ENCODE measurements around the gene HPCA.
A peak's percentile ranks its signal among the peaks of the same experiment; 100 is the strongest.

HPCA gene

DNA sequence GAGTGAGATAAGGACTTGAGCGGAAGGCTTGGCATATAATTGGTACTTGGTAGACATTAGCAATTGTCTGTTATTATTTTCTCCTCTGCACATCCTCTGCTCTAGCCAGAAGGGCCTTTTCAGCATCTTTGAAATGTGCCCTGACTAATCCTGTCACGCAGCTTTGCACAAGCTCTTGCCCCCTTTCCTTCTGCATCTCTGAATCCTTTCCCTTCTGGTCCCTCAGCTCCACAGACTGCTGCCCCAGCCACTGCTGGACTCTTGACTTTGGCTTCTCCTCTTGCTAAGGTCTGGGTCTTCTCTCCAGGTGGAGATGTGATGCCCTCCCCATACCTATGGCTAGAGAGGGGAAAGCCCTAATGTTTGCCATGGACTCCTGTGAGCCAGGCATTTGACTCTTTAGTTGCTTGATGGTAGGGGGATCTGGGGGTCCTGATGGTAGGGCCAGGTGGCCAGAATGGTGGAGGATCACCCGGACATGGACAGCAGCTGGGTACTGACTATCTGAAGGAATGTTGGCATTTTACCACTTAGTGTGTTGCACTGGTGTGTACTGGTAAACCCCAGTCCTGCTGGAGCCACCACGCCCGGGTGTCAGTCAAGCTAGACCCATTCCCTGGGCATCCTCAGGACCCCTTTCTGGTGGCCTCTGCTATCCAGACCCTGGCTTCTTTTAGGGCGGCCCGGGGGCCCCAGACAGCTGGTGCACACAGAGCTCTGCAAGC is 4.4 kb downstream of the HPCA start:
- no peak for DNase-seq

DNA sequence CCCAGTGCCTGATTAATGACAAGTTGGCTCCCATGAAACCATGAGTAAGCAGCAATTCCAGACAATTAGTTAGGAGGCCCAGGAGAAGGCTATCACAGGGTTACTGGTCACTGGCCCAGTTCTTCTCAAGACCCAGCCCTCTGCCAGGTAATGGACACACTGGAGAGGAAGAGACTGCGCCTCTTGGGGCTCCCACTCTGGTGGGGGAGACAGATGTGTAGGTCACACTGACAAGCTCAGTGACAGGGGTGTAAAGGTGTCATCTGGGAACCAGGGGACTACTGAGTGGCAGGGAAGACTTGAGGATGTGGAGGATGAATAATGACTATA is 4.9 kb downstream of the HPCA start:
- DNase-seq = no peak

DNA sequence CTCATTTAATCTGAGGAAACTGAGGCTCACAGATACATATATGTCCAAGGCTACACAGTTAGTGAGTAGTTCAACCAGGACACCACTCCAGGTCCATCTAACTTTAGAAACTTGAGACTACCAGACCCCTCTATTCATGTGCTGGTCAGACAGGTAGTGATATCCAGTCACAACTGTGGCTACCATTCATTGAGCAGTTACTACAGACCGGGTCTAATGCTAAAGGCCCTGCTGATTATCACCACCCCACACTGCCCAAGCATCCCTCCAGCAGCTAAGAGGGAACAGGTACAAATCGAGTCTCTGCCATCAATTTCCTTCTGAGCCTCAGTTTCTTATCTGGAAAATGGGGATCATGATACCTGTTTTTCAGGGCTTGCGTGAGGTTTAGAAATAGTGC is 5.3 kb downstream of the HPCA start:
- no peak for DNase-seq

DNA sequence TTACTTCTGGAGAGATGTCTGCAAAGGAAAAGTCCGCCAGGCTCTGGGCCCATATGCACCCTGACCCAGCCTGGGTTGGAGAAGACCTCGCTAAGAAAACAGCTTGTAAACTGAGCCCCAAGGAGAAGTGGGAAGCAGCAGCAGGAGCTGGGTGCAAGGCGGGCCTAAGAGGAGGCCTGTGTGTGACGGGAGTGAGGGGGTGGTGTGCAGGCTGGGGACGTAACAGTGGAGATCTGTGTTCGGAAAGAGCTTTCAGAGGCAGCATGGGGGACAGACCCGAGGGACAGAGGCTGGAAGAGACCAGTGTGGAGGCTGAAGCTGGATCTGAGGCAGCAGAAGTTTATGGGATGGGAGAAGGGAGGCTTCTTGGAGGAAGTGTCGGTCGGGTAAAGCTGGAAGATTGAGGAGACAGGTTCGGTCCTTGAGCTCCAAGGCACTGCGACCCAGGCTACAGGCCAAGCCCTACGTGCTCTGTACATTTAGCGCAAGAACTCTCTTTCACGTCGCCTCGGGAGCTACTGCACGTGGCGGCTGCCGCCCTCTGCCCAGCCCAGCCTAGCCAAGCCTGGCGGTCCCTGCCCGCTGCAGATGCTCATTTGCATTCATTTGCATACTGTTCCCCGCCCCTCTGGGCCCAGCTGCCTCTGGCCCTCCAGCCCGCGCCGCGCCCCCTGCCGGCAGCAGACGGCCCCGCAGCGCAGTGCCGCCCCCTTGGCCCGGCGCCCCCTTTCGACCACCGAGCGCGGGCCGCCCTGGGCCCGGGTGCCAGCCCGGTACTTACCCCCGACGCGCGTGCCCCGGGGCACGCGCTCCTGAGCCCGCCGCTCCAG is 6.3 kb downstream of the HPCA start:
- peak; percentile 49 for DNase-seq

DNA sequence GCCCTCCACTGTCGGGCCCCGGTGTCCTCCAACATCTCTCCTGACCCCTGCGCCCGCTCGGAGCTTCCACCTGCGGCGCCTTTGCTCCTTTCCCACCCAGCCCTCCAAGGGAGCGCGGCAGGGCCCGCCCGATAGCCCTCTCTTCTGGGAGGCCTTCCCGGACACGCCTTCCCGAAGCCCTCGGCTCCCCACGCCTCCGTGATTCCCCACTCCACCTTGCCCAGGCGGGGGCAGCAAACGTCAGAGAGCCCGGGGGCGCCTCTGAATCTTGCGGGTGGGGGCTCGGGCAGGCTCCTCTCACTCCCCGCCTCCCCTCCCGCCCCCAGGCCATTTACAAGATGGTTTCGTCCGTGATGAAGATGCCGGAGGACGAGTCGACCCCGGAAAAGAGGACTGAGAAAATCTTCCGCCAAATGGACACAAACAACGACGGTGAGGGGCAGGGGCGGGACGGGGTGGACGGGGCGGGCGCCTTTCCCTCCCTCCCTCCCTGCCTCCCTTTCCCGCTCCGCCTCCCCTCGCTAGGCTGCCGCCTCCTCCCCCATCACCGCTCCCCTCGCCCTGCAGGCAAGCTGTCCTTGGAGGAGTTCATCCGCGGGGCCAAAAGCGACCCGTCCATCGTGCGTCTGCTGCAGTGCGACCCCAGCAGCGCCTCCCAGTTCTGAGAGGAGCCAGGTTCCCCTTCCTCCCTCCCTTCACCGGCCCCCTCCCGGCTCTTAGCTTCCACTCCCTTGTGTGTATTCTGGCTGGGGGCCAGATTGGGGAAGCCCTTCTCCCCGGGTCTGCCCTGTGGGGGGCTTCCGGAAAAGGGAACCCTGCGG is 7.1 kb downstream of the HPCA start:
- no peak for DNase-seq

DNA sequence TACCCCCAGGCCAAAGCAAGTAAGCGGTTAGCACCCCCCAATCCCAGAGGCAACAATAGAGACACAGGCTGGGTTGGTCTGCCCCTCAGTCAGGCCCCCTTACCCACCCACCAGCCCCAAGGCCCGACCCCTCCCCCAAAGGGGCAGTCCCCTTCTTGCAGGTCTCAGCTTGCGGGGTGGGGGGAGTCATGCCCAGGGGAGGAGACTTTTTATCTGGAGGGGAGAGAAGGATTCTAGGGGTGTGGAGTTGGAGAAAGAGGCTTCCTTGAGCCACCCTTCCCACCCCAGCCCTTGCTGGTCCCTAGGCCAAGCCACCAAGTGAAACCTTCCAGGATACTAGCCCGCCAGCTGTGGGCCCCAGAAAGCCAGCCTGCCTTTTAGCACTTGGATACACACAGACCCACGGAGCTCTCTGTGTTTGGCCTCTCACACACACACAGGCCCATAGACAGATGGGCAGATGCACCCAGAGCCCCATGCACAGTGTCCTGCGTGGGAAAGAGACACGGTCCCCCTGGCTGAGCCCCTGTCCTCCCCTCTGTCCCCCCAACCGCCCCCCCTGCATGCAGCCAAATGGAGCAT is 7.8 kb downstream of the HPCA start:
- no peak for DNase-seq

DNA sequence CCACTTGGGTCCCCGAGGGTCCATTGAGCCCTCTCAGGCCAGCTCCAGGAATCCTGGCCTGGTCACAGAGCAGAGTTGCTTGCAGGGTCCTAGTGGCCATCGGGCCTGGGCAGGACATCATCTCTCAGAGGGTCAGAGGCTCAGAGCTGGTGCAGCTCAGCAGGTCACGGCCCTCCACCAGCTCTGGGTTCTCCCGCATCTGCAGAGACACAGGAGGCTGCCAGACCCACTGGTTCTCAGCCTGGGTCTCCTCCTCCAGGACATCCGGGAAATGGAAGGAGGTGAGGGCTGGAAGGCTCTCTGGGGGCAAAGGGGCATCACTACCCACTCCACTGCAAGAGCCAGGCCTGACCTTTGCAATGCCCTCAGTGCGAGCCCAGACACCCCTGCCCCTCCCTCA is 8.4 kb downstream of the HPCA start:
- no peak for DNase-seq

DNA sequence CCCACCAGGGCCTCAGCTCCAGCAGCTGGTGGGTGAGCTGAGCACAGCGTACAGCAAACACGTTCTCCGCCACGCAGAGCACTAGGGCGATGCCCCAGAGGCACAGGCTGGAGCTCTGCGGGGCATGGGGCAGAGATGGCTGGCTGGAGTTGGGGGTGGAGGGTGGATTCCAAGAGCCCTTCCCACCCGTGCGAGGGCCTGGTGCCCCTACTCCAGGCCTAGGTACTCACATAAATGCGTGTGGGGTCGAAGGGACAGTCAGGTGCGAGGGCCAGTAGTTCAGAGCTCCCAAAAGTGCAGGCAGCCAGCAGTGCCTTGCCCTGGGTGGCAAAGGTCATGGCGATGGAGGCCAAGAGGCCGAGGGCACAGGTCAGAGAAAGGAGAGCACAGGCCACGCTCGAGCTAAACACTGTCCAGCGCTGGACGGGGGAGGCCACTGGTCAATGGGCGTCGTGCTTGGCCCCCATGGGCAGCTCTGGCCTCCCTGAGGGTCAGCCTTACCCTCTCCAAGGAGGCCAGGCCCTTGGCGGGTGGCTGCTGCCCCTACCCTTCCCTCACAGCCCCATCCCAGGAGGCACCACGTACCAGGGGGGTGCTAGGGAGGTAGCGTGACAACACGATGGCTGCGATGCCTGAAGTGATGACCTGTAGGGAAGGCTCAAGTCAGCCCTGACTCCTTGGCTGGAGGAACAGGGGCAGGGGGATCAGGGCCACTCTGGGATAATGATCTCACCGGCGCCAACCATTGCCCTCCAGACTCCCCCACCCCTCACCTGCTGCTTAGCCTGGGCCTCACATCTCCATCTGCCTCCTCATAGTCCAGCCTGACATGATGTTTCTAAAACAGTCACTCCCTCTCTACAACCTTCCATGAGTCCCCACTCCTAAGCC is 9.3 kb downstream of the HPCA start:
- no peak for DNase-seq

DNA sequence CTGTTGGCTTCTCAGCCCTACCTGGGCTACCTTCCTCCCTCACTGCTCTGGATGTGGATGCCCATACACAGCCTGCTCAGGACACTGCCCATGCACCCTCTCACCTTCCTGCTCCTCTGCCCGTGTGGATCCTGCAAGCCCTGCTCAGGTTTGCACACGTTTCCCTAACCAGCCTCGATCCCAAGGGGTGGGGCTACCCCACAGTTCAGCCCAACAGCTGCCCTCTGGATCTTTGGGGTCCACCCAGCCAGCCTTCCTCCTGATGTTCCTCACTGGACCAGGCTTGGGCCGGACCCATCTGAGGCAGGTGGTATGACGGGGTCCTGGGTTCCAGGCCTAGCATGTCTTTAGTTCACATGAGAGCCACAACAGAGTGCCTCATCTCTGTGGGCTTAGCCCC is 10.2 kb downstream of the HPCA start:
- DNase-seq = no peak

DNA sequence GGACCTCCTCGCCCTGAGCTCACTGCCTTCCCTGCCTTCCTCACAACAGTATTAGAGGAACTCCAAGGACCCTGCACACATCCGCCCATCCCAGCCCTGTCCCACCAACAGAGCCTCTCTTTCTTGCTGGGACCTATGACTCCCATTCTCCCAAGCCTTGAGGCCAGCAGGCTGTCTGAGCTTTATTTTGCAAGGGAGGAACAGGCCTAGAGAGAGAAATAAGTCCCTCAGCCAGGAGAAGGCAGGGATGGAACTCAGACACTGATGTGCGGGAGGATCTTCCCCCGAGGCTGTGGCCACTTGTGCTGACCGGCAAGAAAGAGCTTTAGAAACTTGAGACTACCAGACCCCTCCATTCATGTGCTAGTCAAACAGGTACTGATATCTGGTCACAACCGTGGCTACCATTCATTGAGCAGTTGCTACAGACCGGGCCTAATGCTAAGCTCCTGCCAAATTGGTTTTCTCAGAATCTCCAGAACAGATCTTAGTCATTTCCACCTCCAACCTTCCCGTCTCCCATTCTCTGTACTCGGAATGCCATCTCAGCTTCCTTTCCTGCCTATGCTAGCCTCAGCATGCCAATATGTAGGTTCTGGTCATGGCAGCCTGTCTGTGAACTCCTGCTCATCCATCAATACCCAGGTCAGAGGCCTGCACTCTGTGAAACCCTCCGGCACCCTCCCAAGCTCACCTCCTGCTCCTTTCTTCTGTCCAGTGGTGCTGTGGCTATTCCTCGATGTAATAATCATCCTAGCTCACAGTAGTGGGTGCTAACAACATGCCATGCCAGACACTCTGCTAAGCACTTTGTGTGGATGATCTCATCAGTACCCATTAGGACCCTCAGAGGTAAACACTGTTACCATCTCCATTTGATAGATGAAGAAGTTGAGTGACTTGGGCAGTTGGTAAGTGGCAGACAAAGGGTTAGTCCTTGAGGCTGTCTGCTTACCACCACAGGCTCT is 11.1 kb downstream of the HPCA start:
- DNase-seq = no peak

DNA sequence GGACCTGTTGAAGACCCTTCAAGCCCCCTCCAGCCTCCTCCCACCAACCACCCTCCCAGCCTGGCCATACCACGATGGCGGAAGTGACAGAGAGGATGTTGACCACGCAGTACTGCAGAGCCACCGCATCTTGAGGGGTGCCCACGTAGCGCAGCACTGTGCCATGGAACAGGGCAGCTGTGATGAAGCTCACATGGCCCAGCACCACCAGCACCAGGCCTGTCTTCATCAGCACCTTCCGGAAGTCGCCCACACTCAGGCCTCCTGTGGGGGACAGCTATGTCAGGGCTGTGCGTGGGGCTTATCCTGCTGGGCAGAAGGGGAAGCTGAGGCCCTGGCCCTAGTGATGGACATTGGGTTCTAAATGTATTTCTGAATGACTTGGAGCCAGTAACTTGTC is 11.8 kb downstream of the HPCA start:
- no peak for DNase-seq

DNA sequence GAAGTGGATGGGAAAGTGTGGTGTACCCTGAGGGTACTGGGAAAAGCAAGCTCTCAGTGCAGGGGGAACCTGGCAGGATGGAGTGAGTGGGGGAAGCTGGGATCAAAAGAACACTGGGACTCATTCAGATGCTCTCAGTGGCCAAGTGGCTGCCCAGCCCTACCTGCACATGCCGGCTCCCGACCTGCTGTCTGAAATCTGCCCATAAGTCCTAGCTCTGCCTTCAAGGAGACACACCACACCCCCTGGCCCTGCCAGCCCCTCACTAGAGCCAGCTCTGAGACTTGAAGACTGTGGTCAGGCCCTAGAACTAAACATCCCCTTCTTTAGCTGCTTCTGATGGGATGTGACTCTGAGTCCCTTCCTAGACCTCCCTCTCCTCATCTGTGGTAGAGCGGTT is 12.7 kb downstream of the HPCA start:
- no peak for DNase-seq

DNA sequence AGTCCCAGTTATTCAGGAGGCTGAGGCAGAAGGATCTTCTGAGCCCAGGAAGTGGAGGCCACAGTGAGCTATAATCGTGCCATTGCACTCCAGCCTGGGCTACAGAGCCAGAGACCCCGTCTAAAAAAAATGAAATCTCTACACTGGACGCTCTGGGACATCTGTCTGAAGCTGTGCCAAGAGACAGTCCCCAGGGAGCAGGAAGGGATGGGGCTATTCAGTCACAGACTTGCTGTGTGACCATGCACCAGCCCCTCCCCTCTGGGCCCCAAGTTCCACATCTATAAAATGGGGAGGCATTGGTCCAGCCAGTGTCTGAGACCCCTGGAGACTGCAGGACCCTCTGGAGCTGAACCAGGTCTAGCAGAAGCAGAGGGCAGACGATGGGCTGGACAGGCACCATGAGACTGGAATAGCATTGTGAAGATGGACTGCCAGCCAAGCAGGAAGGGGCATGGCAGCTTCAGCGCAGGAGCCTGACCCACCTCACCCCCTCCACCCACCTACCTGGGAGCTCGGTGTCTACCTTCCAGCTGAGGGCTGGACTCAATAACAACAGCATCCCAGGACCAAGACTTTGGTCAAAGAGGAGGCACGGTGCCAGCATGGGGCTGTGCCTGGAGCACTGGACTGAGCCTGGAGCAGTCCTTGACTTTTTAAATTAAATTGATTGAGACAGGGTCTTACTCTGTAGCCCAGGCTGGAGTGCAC is 13.4 kb downstream of the HPCA start:
- no peak for DNase-seq

DNA sequence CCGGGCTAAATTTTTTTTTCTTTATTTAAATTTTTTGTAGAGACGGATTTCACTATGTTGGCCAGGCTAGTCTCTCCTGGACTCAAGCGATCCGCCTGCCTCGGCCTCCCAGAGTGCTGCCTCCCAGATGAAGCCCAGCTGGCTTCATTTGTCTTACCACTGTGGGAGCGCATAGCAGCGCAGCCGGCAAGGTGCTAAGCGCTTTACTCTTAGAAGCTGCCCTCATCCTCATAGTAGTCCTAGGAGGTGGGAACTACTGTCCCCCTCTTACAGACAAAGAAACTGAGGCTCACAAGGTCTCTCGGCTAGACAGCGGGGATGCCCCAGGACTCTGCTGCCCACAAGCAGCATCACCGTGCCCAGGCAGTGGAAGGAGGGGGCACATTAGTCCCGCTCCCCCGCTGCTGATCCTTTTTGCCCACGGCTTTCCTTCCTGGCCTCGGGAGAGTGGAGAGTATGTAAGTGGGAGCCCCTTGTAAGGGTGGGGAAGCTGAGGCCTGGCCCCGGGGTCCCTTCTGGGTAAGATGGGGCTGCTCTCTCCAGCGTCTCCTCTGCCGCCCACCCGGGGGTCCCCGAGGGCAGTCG is 14.2 kb downstream of the HPCA start:
- no peak for DNase-seq

DNA sequence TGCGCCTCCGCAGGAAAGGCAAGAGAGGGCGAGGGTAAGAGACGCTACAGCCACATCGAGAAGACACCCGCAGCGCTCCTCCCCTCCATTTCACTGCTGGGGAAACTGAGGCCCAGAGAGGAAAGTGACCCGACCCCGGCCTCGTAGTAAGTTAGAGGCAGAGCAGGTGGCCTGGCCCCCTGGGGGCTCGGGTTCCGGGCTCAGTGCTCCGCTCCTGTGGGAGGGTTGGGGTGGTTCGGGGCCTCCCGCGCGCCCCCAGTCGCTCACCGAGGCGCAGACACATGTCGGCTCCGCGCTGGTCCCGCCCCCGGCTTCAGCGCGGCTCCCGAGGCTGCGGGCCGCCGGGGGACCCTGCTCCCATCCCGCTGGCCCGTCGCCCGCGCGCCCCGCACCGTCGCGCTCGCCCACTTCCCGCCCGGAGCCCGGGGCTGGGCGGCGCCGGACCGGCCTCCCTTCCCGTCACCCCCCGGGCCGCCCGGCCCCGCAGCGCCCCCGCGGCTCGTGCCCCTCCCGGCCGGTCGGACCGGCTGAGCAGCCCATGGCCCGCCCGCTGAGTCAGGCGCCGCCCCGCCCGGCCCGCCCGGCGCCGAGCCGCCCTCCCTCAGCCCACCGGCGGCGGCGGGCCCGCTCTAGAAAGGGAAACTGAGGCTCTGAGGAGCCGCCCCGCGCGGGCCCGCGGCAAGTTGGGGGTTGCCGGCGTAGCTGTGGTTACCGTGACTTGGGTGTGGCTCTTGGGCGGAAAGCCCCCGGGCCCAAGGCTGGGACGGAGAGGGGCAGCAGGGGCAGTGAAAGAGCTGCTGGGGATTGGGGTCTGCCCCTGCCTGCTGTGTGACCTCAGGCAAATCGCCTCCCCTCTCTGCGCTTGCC is 14.9 kb downstream of the HPCA start, which contains the start of gene TMEM54:
TSS of gene TMEM54 (minus strand) at position 434 of the 867 bp plus-strand sequence. CDS start at position 283, 151 bp downstream.
- no peak for DNase-seq

DNA sequence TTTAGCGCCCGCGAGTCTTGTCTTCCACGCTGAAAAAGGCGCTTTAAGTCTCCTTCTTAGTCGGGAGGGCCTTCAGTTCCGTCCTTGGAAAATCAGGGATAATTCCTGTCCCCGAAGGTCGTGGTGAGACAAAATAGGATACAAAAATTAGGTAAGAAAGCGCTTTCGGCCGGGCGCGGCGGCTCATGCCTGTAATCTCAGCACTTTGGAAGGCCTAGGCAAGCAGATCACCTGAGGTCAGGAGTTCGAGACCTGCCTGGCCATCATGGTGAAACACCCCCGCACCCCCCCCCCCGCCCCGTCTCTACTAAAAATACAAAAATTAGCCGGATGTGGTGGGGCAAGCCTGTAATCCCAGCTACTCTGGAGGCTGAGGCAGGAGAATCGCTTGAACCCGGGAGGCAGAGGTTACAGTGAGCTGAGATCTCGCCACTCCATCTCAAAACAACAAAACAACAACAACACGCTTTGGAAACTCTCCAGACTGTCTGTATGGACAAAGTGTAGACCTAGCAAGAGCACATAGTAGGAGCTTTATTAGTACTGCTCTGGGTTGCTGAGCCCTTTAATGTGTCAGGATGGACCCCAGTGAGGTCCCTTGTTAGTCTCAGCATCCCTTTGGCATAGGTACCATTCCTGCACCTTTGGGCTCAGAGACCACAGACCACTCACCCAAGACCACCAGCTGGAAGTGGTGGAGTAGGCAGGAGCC is 15.7 kb downstream of the HPCA start:
- no peak for DNase-seq

DNA sequence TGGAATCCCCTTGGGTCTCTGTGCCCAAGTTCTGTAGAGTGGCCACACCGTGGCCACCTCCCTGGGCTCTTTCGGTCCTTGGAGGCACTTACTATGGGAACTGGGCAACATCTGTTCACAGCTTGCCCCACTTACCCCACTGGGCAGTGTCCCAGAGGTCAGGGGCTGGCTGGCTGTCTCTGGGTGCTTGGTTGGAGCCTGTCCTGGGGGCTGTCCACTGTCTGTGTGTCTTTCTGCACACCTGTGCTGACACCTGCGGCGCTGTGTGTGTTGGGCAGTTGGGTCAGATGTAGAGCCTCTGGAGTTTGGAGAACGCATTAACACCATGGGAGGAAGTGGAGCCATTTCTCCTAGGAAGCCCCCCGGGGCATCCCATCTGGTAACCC is 16.2 kb downstream of the HPCA start:
- DNase-seq = no peak
